Fibroblast of lung (primary cell): Measurements from ENCODE around the gene SCYGR3. TPM values are rescaled to one million over a fixed set of nuclear protein-coding genes. Genes with fewer than 3 reads are reported as not detected.

Experiments
- DNase-seq, 2 donors: peaks; one replicate each; pipeline versions ENCODE4 v3.0.0 to v3.0.0-alpha.2; 2010; ENCODE audit warnings: low read depth in 2 of 2
- H2AFZ ChIP-seq: 2 replicates; pipeline ENCODE4 v1.5.1; 2012; ENCODE audit warnings: low read length, control low read depth, inconsistent platforms
- H3K27ac ChIP-seq: 2 replicates; pipeline ENCODE4 v1.5.1; 2011; ENCODE audit warnings: low read length, control low read depth; ENCODE audit not compliant: insufficient read depth
- H3K27me3 ChIP-seq: 2 replicates; pipeline ENCODE4 v1.5.1; 2011; ENCODE audit warnings: mild to moderate bottlenecking, low read length; ENCODE audit not compliant: control insufficient read depth, insufficient read depth
- H3K36me3 ChIP-seq: 2 replicates; pipeline ENCODE4 v1.5.1; 2011; ENCODE audit warnings: low read length; ENCODE audit not compliant: control insufficient read depth, insufficient read depth
- H3K4me1 ChIP-seq: 2 replicates; pipeline ENCODE4 v1.5.1; 2011; ENCODE audit warnings: low read length; ENCODE audit not compliant: control insufficient read depth, insufficient read depth; ENCODE audit errors: extremely low read depth
- H3K4me2 ChIP-seq: 2 replicates; pipeline ENCODE4 v1.5.1; 2011; ENCODE audit warnings: low read length, control low read depth; ENCODE audit not compliant: insufficient read depth; ENCODE audit errors: extremely low read depth
- H3K4me3 ChIP-seq, 4 experiments: fragments of 200-600 bp in 1 of 4; sonication (generic) in 1 of 4; replicated peaks in 1 of 4; 2 replicates each; pipeline ENCODE4 v1.5.1; 2011 to 2016; ENCODE audit warnings: low read length in 4 of 4, low read depth in 3 of 4, mild to moderate bottlenecking in 3 of 4, control low read depth in 2 of 4, inconsistent platforms in 1 of 4, mixed read lengths in 1 of 4; ENCODE audit not compliant: insufficient read depth in 1 of 4; ENCODE audit errors: control extremely low read depth in 1 of 4
- H3K79me2 ChIP-seq: 2 replicates; pipeline ENCODE4 v1.5.1; 2012; ENCODE audit warnings: mild to moderate bottlenecking, low read length, inconsistent platforms; ENCODE audit not compliant: control insufficient read depth, insufficient read depth
- H3K9ac ChIP-seq: 2 replicates; pipeline ENCODE4 v1.5.1; 2011; ENCODE audit warnings: mild to moderate bottlenecking, low read length, control low read depth; ENCODE audit not compliant: insufficient read depth
- H3K9me3 ChIP-seq: 2 replicates; pipeline ENCODE4 v1.5.1; 2012; ENCODE audit warnings: low read depth, low read length; ENCODE audit not compliant: control insufficient read depth, insufficient read depth
- H4K20me1 ChIP-seq: 2 replicates; pipeline ENCODE4 v1.5.1; 2011; ENCODE audit warnings: low read length; ENCODE audit not compliant: control insufficient read depth, insufficient read depth; ENCODE audit errors: extremely low read depth
- EZH2 ChIP-seq: IDR thresholded peaks from 2 replicates; pipeline ENCODE4 v1.5.1; 2012; ENCODE audit warnings: low read length, control low read depth, mild to moderate bottlenecking; ENCODE audit errors: missing control alignments
- polyA plus RNA-seq, 2 donors: library from polyadenylated mRNA; depleted of rRNA in 1 of 2; stranded (reverse) in 1 of 2; unstranded in 1 of 2; fragments of >200 nt; gene quantifications; 2 replicates each; pipeline ENCODE4 v1.2.1, GENCODE V29; 2011 to 2012; ENCODE audit warnings: missing spikeins in 1 of 2
- total RNA-seq: library from RNA; depleted of rRNA; stranded (reverse); fragments of >200 nt; gene quantifications from 2 replicates; pipeline ENCODE4 v1.2.1, GENCODE V29; 2014
- TF ChIP-seq, protein P1 (sequence below), 2 donors: IDR thresholded peaks in 1 of 2; conservative IDR thresholded peaks in 1 of 2; 1 replicate in 1 of 2; 2 replicates in 1 of 2; pipeline ENCODE4 v1.5.1; 2011 to 2012; ENCODE audit warnings: low read length in 2 of 2, control low read depth in 1 of 2, inconsistent platforms in 1 of 2, low read depth in 1 of 2, mild to moderate bottlenecking in 1 of 2

SCYGR3 gene
- total and polyA plus RNA-seq, 2 donors (not counting 1 experiment from before 2014, with no cell fraction given): not detected

DNA sequence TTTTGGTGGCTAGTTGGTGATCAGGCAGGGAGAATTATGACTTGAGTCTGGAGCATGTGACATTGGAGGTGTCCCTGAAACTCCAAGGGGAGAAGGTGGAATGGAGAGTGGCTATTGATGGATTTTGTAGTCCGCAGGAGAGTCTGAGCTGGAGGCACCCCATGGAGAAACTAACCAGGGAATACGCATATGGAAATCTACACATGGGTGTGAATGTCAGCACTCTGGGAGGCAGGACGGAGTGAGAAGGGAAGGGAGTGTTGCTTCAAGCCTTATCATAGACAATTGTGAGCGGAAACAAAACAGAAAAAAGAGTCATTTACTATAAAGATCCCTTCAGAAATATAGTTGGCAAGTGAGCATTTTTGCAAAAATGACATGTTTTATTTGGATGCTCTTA lies 2.0 kb upstream of the SCYGR3 start:
- Histone ChIP-seq H3K4me3 (no peak overlapping the region), H3K36me3 (no peaks in the 10 kb centered on the region), H3K27ac (no peak overlapping the region), H3K4me1 (no peaks in the 10 kb centered on the region), H2AFZ (no peak overlapping the region), H3K27me3 (no peaks in the 10 kb centered on the region), H3K9me3 (no peaks in the 10 kb centered on the region), H3K9ac (no peak overlapping the region), H3K4me2 (no peak overlapping the region), H3K79me2 (no peaks in the 10 kb centered on the region), H4K20me1 (no peaks in the 10 kb centered on the region)
- no peak for DNase-seq
- no peak for TF ChIP-seq EZH2
- TF ChIP-seq, protein P1, sequence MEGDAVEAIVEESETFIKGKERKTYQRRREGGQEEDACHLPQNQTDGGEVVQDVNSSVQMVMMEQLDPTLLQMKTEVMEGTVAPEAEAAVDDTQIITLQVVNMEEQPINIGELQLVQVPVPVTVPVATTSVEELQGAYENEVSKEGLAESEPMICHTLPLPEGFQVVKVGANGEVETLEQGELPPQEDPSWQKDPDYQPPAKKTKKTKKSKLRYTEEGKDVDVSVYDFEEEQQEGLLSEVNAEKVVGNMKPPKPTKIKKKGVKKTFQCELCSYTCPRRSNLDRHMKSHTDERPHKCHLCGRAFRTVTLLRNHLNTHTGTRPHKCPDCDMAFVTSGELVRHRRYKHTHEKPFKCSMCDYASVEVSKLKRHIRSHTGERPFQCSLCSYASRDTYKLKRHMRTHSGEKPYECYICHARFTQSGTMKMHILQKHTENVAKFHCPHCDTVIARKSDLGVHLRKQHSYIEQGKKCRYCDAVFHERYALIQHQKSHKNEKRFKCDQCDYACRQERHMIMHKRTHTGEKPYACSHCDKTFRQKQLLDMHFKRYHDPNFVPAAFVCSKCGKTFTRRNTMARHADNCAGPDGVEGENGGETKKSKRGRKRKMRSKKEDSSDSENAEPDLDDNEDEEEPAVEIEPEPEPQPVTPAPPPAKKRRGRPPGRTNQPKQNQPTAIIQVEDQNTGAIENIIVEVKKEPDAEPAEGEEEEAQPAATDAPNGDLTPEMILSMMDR (conservative IDR thresholded peaks at IDR 0.05 in 1 of 2, IDR thresholded peaks at IDR 0.05 in 1 of 2; ENCODE audit: low read depth in 1 of 2, low read length in 2 of 2): no peak

DNA sequence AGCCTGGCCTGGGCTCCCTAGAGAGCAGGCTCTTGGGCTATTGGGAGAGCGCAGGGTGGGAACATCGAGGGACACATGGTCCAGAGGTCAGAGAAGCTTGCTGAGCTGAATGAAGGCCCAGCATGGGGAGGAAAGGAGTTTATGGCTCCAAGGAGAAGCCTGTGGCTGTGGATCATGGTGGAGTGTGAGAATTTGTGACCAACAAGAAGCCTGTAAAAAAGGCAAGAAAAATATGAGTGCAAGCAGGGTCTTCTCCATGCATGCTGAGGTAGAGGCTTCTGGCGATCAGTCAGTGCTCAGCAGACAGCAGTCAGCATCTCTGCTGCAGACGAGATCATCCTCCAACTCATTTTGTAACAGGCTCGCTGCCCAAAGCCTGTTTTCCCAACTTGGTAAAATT lies 1.3 kb upstream of the SCYGR3 start:
- Histone ChIP-seq H4K20me1 (no peaks in the 10 kb centered on the region), H3K27me3 (no peaks in the 10 kb centered on the region), H3K4me1 (no peaks in the 10 kb centered on the region), H3K79me2 (no peaks in the 10 kb centered on the region), H3K36me3 (no peaks in the 10 kb centered on the region), H3K9me3 (no peaks in the 10 kb centered on the region), H3K9ac (no peak overlapping the region), H3K4me3 (no peak overlapping the region), H2AFZ (no peak overlapping the region), H3K4me2 (no peak overlapping the region), H3K27ac (no peak overlapping the region)
- no peak for TF ChIP-seq EZH2
- TF ChIP-seq, protein P1 (conservative IDR thresholded peaks at IDR 0.05 in 1 of 2, IDR thresholded peaks at IDR 0.05 in 1 of 2; ENCODE audit: low read depth in 1 of 2, low read length in 2 of 2): no peak
- DNase-seq: no peak

DNA sequence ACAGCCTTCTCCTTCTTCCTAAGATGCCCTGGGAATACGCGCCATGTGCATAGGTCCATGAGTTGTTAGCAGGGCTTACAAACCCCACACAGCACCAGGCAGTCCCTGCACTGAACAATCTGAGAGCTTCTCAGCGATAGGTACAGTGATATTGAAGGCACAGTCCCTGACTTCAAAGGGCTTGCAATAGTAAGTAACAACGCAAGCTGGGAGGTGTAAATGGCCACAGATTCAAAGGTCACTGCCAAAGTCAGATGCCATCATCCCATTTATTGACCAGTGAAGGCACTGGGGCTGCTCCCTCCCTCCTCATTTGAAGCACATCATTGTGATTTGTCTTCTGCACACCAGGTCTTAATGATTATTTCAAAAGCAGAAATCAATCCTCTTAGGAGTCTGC lies 541 bp upstream of the SCYGR3 start:
- H4K20me1 ChIP-seq: no peaks in the 10 kb centered on the region
- TF ChIP-seq, protein P1 (conservative IDR thresholded peaks at IDR 0.05 in 1 of 2, IDR thresholded peaks at IDR 0.05 in 1 of 2; ENCODE audit: low read depth in 1 of 2, low read length in 2 of 2): no peak
- no peak for TF ChIP-seq EZH2
- no peaks in the 10 kb centered on the region for H3K36me3 ChIP-seq
- no peak overlapping the region for H3K4me2 ChIP-seq
- no peak overlapping the region for H3K9ac ChIP-seq
- H3K79me2 ChIP-seq: no peaks in the 10 kb centered on the region
- DNase-seq: no peak
- H2AFZ ChIP-seq: no peak overlapping the region
- no peak overlapping the region for H3K4me3 ChIP-seq
- no peaks in the 10 kb centered on the region for H3K9me3 ChIP-seq
- H3K4me1 ChIP-seq: no peaks in the 10 kb centered on the region
- no peak overlapping the region for H3K27ac ChIP-seq
- H3K27me3 ChIP-seq: no peaks in the 10 kb centered on the region
